DOHH2 (cell line): ENCODE measurements around the gene DUS2.

Experiments used
- H3F3A ChIP-seq: fragments of 200-600 bp; sonication (generic), shearing (Covaris generic); 2 replicates; pipeline ENCODE4 v1.6.0; 2016; ENCODE audit warnings: antibody characterized with exemption, mild to moderate bottlenecking; ENCODE audit not compliant: control insufficient read depth, insufficient read depth
- H3K27ac ChIP-seq: fragments of 200-600 bp; sonication (generic); 2 replicates; pipeline ENCODE4 v1.5.1; 2014; ENCODE audit warnings: low read depth, mild to moderate bottlenecking, low read length, moderate library complexity
- H3K27me3 ChIP-seq: fragments of 200-600 bp; sonication (generic); 2 replicates; pipeline ENCODE4 v1.6.1; 2014; ENCODE audit warnings: mild to moderate bottlenecking, low read length, mixed read lengths; ENCODE audit not compliant: control insufficient read depth
- H3K36me3 ChIP-seq: fragments of 200-600 bp; sonication (generic); 2 replicates; pipeline ENCODE4 v1.6.1; 2014; ENCODE audit warnings: mild to moderate bottlenecking, low read length, moderate library complexity, mixed read lengths; ENCODE audit not compliant: control insufficient read depth
- H3K4me1 ChIP-seq: fragments of 200-600 bp; sonication (generic); 2 replicates; pipeline ENCODE4 v1.6.1; 2014; ENCODE audit warnings: mild to moderate bottlenecking, low read length, mixed read lengths; ENCODE audit not compliant: control insufficient read depth
- H3K4me2 ChIP-seq: fragments of 200-600 bp; sonication (generic); 2 replicates; pipeline ENCODE4 v1.6.0; 2014; ENCODE audit warnings: mild to moderate bottlenecking, low read length, moderate library complexity
- H3K4me3 ChIP-seq: fragments of 200-600 bp; sonication (generic); 2 replicates; pipeline ENCODE4 v1.5.1; 2014; ENCODE audit warnings: mild to moderate bottlenecking, low read length, mixed read lengths
- H3K79me2 ChIP-seq: fragments of 200-600 bp; sonication (generic); 2 replicates; pipeline ENCODE4 v1.6.1; 2014; ENCODE audit warnings: mild to moderate bottlenecking, low read length, mixed read lengths; ENCODE audit not compliant: control insufficient read depth
- H3K9me2 ChIP-seq: fragments of 200-600 bp; sonication (generic); replicated peaks from 2 replicates; pipeline ENCODE4 v1.6.1; 2014; ENCODE audit warnings: mild to moderate bottlenecking, low read length, mixed read lengths; ENCODE audit not compliant: control insufficient read depth
- H3K9me3 ChIP-seq: fragments of 200-600 bp; sonication (generic); 2 replicates; pipeline ENCODE4 v1.6.1; 2014; ENCODE audit warnings: antibody characterized with exemption, low read length, mixed read lengths; ENCODE audit not compliant: control insufficient read depth, insufficient read depth
- H4K20me1 ChIP-seq: fragments of 200-600 bp; sonication (generic); 2 replicates; pipeline ENCODE4 v1.6.0; 2014; ENCODE audit warnings: low read depth, mild to moderate bottlenecking, antibody characterized with exemption, low read length, moderate library complexity; ENCODE audit not compliant: control insufficient read depth, insufficient read depth
- CTCF ChIP-seq: fragments of 200-600 bp; sonication (generic); IDR thresholded peaks from one replicate; pipeline ENCODE4 v1.5.1; 2014; ENCODE audit warnings: antibody characterized with exemption, mild to moderate bottlenecking, low read depth, low read length; ENCODE audit not compliant: poor library complexity, severe bottlenecking
- EZH2phosphoT487 ChIP-seq: fragments of 200-600 bp; sonication (generic); IDR thresholded peaks from 2 replicates; pipeline ENCODE4 v1.6.1; 2017; ENCODE audit warnings: borderline replicate concordance, mild to moderate bottlenecking, antibody characterized with exemption, low read length, moderate library complexity, mixed read lengths

DUS2 gene

GRCh38 chr16:68086336-68086841 is 63.3 kb downstream of the DUS2 start:
- H3K27me3 ChIP-seq: no peaks in the 10 kb centered on the region
- peak overlapping the region; percentile 86 for H3K4me2 ChIP-seq
- H4K20me1 ChIP-seq: 0 out of 2 replicates have a peak, but pooled peaks cover 3% of the 10 kb centered on the region
- H3K4me1 ChIP-seq: peaks cover 50% of the 10 kb centered on the region
- TF ChIP-seq CTCF: no peak
- no peak for TF ChIP-seq EZH2phosphoT487
- H3F3A ChIP-seq: peaks cover 23% of the 10 kb centered on the region
- peak overlapping the region; percentile 77 for H3K27ac ChIP-seq
- H3K79me2 ChIP-seq: peaks cover 59% of the 10 kb centered on the region
- no peaks in the 10 kb centered on the region for H3K9me2 ChIP-seq
- H3K4me3 ChIP-seq: peak overlapping the region; percentile 85
- H3K36me3 ChIP-seq: no peaks in the 10 kb centered on the region
- H3K9me3 ChIP-seq: no peaks in the 10 kb centered on the region

DNA sequence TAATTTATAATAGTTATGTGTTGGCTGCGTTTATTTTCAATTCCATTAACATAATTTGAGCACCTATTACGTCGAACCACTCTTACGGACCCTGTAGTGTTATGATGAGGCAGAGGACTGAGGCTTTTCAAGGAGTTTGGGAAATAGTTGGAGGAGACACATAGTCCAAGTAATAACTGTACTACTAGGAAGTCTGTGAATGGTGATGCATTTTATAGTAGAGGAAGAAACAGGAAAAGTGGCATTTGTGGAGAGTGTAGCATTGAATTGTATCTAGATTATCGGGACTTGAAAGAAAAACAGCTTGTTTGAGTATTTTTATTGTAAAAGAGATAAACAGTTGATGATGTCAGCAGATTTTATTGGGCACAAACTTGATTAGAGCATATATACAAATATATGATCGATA is 63.8 kb downstream of the DUS2 start:
- Histone ChIP-seq H3K27me3 (no peaks in the 10 kb centered on the region), H3K36me3 (no peaks in the 10 kb centered on the region), H3K4me2 (peak overlapping the region; percentile 86), H3K4me1 (peaks cover 54% of the 10 kb centered on the region), H3K9me3 (no peaks in the 10 kb centered on the region), H3K79me2 (peaks cover 64% of the 10 kb centered on the region), H3K27ac (peak overlapping the region; percentile 77), H4K20me1 (peaks cover 7% of the 10 kb centered on the region; the same call in 1 of the 2 replicates), H3F3A (peaks cover 23% of the 10 kb centered on the region), H3K9me2 (no peaks in the 10 kb centered on the region), H3K4me3 (peak overlapping the region; percentile 85)
- no peak for TF ChIP-seq EZH2phosphoT487
- no peak for TF ChIP-seq CTCF

DNA sequence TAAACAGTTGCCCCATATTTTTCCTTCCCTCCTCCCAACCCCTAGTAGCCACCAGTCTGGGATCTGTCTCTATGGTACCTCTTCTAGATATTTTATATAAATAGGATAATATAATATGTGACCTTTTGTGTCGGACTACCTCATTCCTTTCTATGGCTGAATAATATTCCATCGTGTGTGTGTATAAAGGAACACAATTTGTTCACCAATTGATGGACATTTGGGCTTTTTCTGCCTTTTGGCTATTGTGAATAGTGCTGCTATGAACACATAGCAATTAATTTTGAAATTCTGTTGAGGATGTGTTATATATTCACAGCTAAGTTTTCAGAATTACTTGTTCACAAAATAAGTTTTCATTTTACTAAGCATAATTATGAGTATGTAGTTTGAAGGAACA is 64.6 kb downstream of the DUS2 start:
- TF ChIP-seq CTCF (no peak), EZH2phosphoT487 (no peak)
- Histone ChIP-seq H3K27ac (no peak overlapping the region), H3K4me2 (peak overlapping the region; percentile 86), H3K9me3 (no peaks in the 10 kb centered on the region), H3K4me3 (peak overlapping the region; percentile 85), H3K9me2 (no peaks in the 10 kb centered on the region), H3K27me3 (no peaks in the 10 kb centered on the region), H3K79me2 (peaks cover 72% of the 10 kb centered on the region), H3F3A (peaks cover 24% of the 10 kb centered on the region), H4K20me1 (peaks cover 10% of the 10 kb centered on the region; the same call in 1 of the 2 replicates), H3K36me3 (no peaks in the 10 kb centered on the region), H3K4me1 (peaks cover 58% of the 10 kb centered on the region)
